Trophoblast cell (in vitro differentiated cells and primary cell): ENCODE results near the gene RHCE.

Source experiments
- DNase-seq, 2 donors: peaks; one replicate each; pipeline ENCODE4 v3.0.0-alpha.2; 2016
- H2AFZ ChIP-seq: 2 replicates; pipeline ENCODE4 v1.6.1; 2013; ENCODE audit warnings: low read length, moderate library complexity, mild to moderate bottlenecking; ENCODE audit not compliant: insufficient read depth, poor library complexity
- H2AK5ac ChIP-seq: 2 replicates; pipeline ENCODE4 v1.6.1; 2013; ENCODE audit warnings: mild to moderate bottlenecking, low read length
- H2BK120ac ChIP-seq: 2 replicates; pipeline ENCODE4 v1.6.1; 2013; ENCODE audit warnings: low read length, mild to moderate bottlenecking, moderate library complexity; ENCODE audit not compliant: insufficient read depth, poor library complexity
- H2BK12ac ChIP-seq: 2 replicates; pipeline ENCODE4 v1.6.1; 2013; ENCODE audit warnings: mild to moderate bottlenecking, low read length, moderate library complexity
- H2BK5ac ChIP-seq: 2 replicates; pipeline ENCODE4 v1.6.1; 2013; ENCODE audit warnings: low read length, low read depth, moderate library complexity, mild to moderate bottlenecking; ENCODE audit not compliant: poor library complexity
- H3K14ac ChIP-seq: 2 replicates; pipeline ENCODE4 v1.6.1; 2013; ENCODE audit warnings: mild to moderate bottlenecking, low read length
- H3K18ac ChIP-seq: 2 replicates; pipeline ENCODE4 v1.6.1; 2013; ENCODE audit warnings: mild to moderate bottlenecking, low read length
- H3K23ac ChIP-seq: 2 replicates; pipeline ENCODE4 v1.6.1; 2013; ENCODE audit warnings: low read length
- H3K27ac ChIP-seq: 2 replicates; pipeline ENCODE4 v1.5.1; 2013; ENCODE audit warnings: low read depth, mild to moderate bottlenecking, inconsistent platforms, low read length, moderate library complexity
- H3K27me3 ChIP-seq: 2 replicates; pipeline ENCODE4 v1.6.1; 2013; ENCODE audit warnings: inconsistent platforms, mild to moderate bottlenecking, low read length, moderate library complexity; ENCODE audit not compliant: insufficient read depth
- H3K36me3 ChIP-seq, 2 experiments: 1 replicate in 1 of 2; 2 replicates in 1 of 2; pipeline ENCODE4 v1.6.1; 2013; ENCODE audit warnings: low read length in 2 of 2, mild to moderate bottlenecking in 2 of 2, moderate library complexity in 1 of 2; ENCODE audit not compliant: insufficient read depth in 2 of 2, control insufficient read depth in 1 of 2
- H3K4ac ChIP-seq: 2 replicates; pipeline ENCODE4 v1.6.1; 2013; ENCODE audit warnings: low read depth, mild to moderate bottlenecking, low read length, moderate library complexity
- H3K4me1 ChIP-seq, 2 experiments: 1 replicate in 1 of 2; 2 replicates in 1 of 2; pipeline ENCODE4 v1.6.1; 2013; ENCODE audit warnings: low read length in 2 of 2, mild to moderate bottlenecking in 2 of 2, moderate library complexity in 1 of 2; ENCODE audit not compliant: insufficient read depth in 2 of 2, control insufficient read depth in 1 of 2
- H3K4me2 ChIP-seq: 2 replicates; pipeline ENCODE4 v1.6.1; 2013; ENCODE audit warnings: inconsistent platforms, mild to moderate bottlenecking, low read length, moderate library complexity
- H3K4me3 ChIP-seq: 2 replicates; pipeline ENCODE4 v1.5.1; 2013; ENCODE audit warnings: mild to moderate bottlenecking, low read depth, low read length, inconsistent platforms
- H3K79me1 ChIP-seq: one replicate; pipeline ENCODE4 v1.6.1; 2013; ENCODE audit warnings: low read length
- H3K79me2 ChIP-seq: 2 replicates; pipeline ENCODE4 v1.6.1; 2013; ENCODE audit warnings: low read length, mild to moderate bottlenecking; ENCODE audit not compliant: control insufficient read depth, insufficient read depth, poor library complexity
- H3K9ac ChIP-seq: 2 replicates; pipeline ENCODE4 v1.6.1; 2013; ENCODE audit warnings: mild to moderate bottlenecking, low read length
- H3K9me3 ChIP-seq: 2 replicates; pipeline ENCODE4 v1.6.1; 2013; ENCODE audit warnings: low read depth, mild to moderate bottlenecking, control low read depth, inconsistent platforms, low read length; ENCODE audit not compliant: insufficient read depth
- H4K12ac ChIP-seq: 2 replicates; pipeline ENCODE4 v1.6.1; 2013; ENCODE audit warnings: low read depth, mild to moderate bottlenecking, low read length, moderate library complexity
- H4K8ac ChIP-seq: 2 replicates; pipeline ENCODE4 v1.6.1; 2013; ENCODE audit warnings: low read depth, mild to moderate bottlenecking, low read length, moderate library complexity
- H4K91ac ChIP-seq: one replicate; pipeline ENCODE4 v1.6.1; 2013; ENCODE audit warnings: low read depth, mild to moderate bottlenecking, low read length, moderate library complexity
- WGBS: extraction: QIAGEN DNeasy Blood & Tissue Kit; methylation state at CpG from one replicate; pipeline ENCODE4 v1.1.7; 2013; ENCODE audit warnings: missing lambda C conversion rate; ENCODE audit not compliant: insufficient read length, insufficient coverage; ENCODE audit errors: extremely low coverage; 5-methylcytosine and 5-hydroxymethylcytosine counted together

RHCE gene

GRCh38 chr1:25342846-25343245 lies 77.8 kb downstream of the RHCE start:
- no CpG with 5 or more reads among the region's 1 CpG for WGBS
- Histone ChIP-seq H4K12ac (no peak overlapping the region), H3K23ac (no peak overlapping the region), H4K8ac (no peak overlapping the region), H3K4me3 (no peak overlapping the region), H3K9ac (no peak overlapping the region), H3K27me3 (no peaks in the 10 kb centered on the region), H3K27ac (no peak overlapping the region), H4K91ac (no peak overlapping the region), H3K14ac (no peak overlapping the region), H2BK120ac (no peak overlapping the region), H3K79me1 (peaks cover 7% of the 10 kb centered on the region), H3K79me2 (peaks cover 6% of the 10 kb centered on the region), H3K18ac (no peak overlapping the region), H3K4me2 (no peak overlapping the region), H3K4ac (no peak overlapping the region), H2AFZ (no peak overlapping the region), H2BK12ac (no peak overlapping the region), H3K36me3 (peaks cover 2 to 14% of the 10 kb centered on the region in 2 experiments), H3K4me1 (no peaks in the 10 kb centered on the region), H3K9me3 (no peaks in the 10 kb centered on the region), H2AK5ac (no peak overlapping the region), H2BK5ac (no peak overlapping the region)
- DNase-seq, result no peak

DNA sequence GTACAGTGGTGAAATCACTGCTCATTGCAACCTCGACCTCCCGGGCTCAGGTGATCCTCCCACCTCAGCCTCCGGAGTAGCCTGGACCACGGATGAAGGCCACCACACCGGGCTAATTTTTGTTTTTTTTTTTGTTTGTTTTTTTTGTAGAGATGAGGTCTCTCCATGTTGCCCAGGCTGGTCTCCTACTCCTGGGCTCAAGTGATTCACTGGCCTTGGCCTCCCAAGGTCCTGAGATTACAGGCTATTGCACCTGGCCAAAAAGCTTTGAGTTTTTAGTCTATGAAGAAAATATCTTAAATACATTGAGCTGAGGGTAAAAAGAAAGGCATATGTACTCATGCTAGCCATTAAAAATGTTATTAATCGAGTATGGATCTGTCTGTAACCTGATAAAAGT lies 78.9 kb downstream of the RHCE start:
- H3K4me1 ChIP-seq, result peaks cover 0 to 2% of the 10 kb centered on the region in 2 experiments
- H2AFZ ChIP-seq, result no peak overlapping the region
- no peak overlapping the region for H3K18ac ChIP-seq
- H3K23ac ChIP-seq, result no peak overlapping the region
- H2BK120ac ChIP-seq, result no peak overlapping the region
- H3K9ac ChIP-seq, result no peak overlapping the region
- no peak overlapping the region for H2BK12ac ChIP-seq
- DNase-seq, result no peak
- H4K91ac ChIP-seq, result no peak overlapping the region
- peaks cover 8% of the 10 kb centered on the region for H3K79me1 ChIP-seq
- H3K27ac ChIP-seq, result no peak overlapping the region
- H3K27me3 ChIP-seq, result no peaks in the 10 kb centered on the region
- peak overlapping the region; percentile 75 for H3K4ac ChIP-seq
- H3K36me3 ChIP-seq, result peaks cover 2 to 13% of the 10 kb centered on the region in 2 experiments
- peaks cover 7% of the 10 kb centered on the region for H3K79me2 ChIP-seq
- no peak overlapping the region for H4K12ac ChIP-seq
- H4K8ac ChIP-seq, result no peak overlapping the region
- no peak overlapping the region for H2AK5ac ChIP-seq
- no CpG with 5 or more reads among the region's 6 CpGs for WGBS
- H3K9me3 ChIP-seq, result no peaks in the 10 kb centered on the region
- no peak overlapping the region for H3K14ac ChIP-seq
- H3K4me2 ChIP-seq, result no peak overlapping the region
- H3K4me3 ChIP-seq, result no peak overlapping the region
- no peak overlapping the region for H2BK5ac ChIP-seq

GRCh38 chr1:25338986-25339385 lies 81.6 kb downstream of the RHCE start:
- Histone ChIP-seq H3K18ac (no peak overlapping the region), H4K91ac (no peak overlapping the region), H3K14ac (no peak overlapping the region), H3K27ac (no peak overlapping the region), H3K4me1 (peaks cover 0 to 2% of the 10 kb centered on the region in 2 experiments), H3K79me2 (peaks cover 7% of the 10 kb centered on the region), H2AK5ac (no peak overlapping the region), H4K12ac (no peak overlapping the region), H2BK12ac (no peak overlapping the region), H3K36me3 (peaks cover 0 to 2% of the 10 kb centered on the region in 2 experiments), H4K8ac (no peak overlapping the region), H3K27me3 (no peaks in the 10 kb centered on the region), H3K4me3 (no peak overlapping the region), H3K4me2 (peak overlapping the region; percentile 66), H2BK5ac (no peak overlapping the region), H3K4ac (no peak overlapping the region), H2BK120ac (no peak overlapping the region), H2AFZ (no peak overlapping the region), H3K9me3 (no peaks in the 10 kb centered on the region), H3K23ac (no peak overlapping the region), H3K79me1 (peaks cover 8% of the 10 kb centered on the region), H3K9ac (no peak overlapping the region)
- no peak for DNase-seq
- no CpG with 5 or more reads among the region's 6 CpGs for WGBS

DNA sequence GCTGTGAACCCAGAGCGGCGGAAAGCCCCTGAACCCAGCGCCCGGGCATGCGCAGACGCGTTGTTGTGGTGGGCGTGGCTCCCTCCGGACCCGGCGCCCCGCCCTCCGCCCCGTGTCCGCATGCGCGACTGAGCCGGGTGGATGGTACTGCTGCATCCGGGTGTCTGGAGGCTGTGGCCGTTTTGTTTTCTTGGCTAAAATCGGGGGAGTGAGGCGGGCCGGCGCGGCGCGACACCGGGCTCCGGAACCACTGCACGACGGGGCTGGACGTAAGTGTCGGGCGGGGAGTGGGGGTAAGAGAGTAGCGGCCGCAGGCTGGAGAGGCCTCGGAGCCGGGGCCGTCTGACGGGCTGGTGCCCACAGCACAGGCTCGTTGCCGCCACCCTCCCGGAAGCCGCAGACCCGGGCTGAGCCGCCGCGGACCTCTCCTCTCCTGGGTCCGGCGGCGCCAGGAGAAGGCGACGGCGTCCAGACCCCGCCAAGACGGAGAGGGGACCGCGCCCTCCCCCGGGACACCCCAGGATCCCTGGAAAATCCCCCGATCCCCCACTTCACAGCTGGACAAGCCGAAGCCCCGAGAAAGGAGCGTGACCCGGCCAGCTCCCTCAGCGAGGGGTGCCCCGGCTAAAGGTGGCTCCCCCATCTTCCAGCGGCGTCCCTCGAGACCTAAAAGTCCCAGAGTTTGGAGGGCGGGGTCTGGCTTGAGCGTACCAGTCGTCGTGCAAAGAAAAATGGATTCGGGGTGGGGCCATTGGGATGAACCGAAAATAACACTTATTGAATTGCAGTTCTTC lies 82.2 kb downstream of the RHCE start, which contains the start of gene TMEM50A:
TMEM50A (plus strand) TSS at position 147 of the 794 bp plus-strand sequence. CDS start 2,153 bp downstream, outside the sequence.
- peak within 1 kb of the TSS; percentile 98 for H3K9ac ChIP-seq
- H2BK5ac ChIP-seq, result peak within 1 kb of the TSS; percentile 81
- H3K27me3 ChIP-seq, result no peaks in the 10 kb centered on the region
- H2BK12ac ChIP-seq, result no peak within 1 kb of the TSS
- H3K23ac ChIP-seq, result no peak within 1 kb of the TSS
- peaks cover 0 to 2% of the 10 kb centered on the region in 2 experiments for H3K4me1 ChIP-seq
- H3K14ac ChIP-seq, result peak within 1 kb of the TSS; percentile 89
- peak within 1 kb of the TSS; percentile 89 for H2AFZ ChIP-seq
- peak within 1 kb of the TSS; percentile 97 for H3K27ac ChIP-seq
- peak within 1 kb of the TSS; percentile 79 for H2BK120ac ChIP-seq
- no peaks in the 10 kb centered on the region for H3K36me3 ChIP-seq
- H2AK5ac ChIP-seq, result peak within 1 kb of the TSS; percentile 4
- peak within 1 kb of the TSS; percentile 84 for H4K91ac ChIP-seq
- H3K4me2 ChIP-seq, result peak within 1 kb of the TSS; percentile 83
- peak within 1 kb of the TSS; percentile 92 for H4K12ac ChIP-seq
- H4K8ac ChIP-seq, result peak within 1 kb of the TSS; percentile 94
- WGBS, result no CpG with 5 or more reads among the region's 75 CpGs
- H3K4ac ChIP-seq, result peak within 1 kb of the TSS; percentile 53
- no peaks in the 10 kb centered on the region for H3K9me3 ChIP-seq
- peak; percentile 89 for DNase-seq
- peak within 1 kb of the TSS; percentile 97 for H3K4me3 ChIP-seq
- peaks cover 8% of the 10 kb centered on the region for H3K79me1 ChIP-seq
- H3K18ac ChIP-seq, result peak within 1 kb of the TSS; percentile 91
- peaks cover 7% of the 10 kb centered on the region for H3K79me2 ChIP-seq
